HCT116 (cell line): ENCODE results near the gene PTPN21. TPM values are rescaled to one million over a fixed set of nuclear protein-coding genes. Genes with fewer than 3 reads are reported as not detected.

Source experiments
- ATAC-seq: fragments of 200-7000 bp; cut with Tn5 transposase; 2 replicates; pipeline ENCODE4 v1.9.1; 2020; ENCODE audit warnings: mild to moderate bottlenecking, moderate library complexity
- BruUV-seq: library from RNA; stranded (reverse); fragments of 400-500 nt; replicated peaks from 2 replicates; lab custom pipeline; 2021; lab: Mats Ljungman, UMichigan
- CTCF ChIA-PET: fragments of 300-600 bp; sonication (Branson Sonifier 250); formaldehyde crosslinking; loops from one replicate; lab custom pipeline; 2021; ENCODE audit warnings: antibody characterized with exemption; lab: Charles Lee
- POLR2A ChIA-PET: fragments of 300-600, 350-600 bp; sonication (Branson Sonifier 250); formaldehyde crosslinking; loops from one replicate; lab custom pipeline; 2021; ENCODE audit warnings: antibody characterized with exemption; lab: Charles Lee
- RAD21 ChIA-PET, 2 experiments: fragments of 300-600 bp; sonication (Branson Sonifier 250); formaldehyde crosslinking; loops; one replicate each; lab custom pipeline; 2023; ENCODE audit warnings: low total read pairs in 2 of 2; ENCODE audit not compliant: uncharacterized antibody in 2 of 2, unreplicated experiment in 2 of 2, low non-redundant PET in 1 of 2; lab: Charles Lee
- DNase-seq: peaks from one replicate; pipeline ENCODE4 v3.0.0-alpha.2; 2010; ENCODE audit warnings: low read depth, low spot score
- H2AFZ ChIP-seq: fragments of 200-600 bp; shearing (Covaris generic), sonication (generic); 2 replicates; pipeline ENCODE4 v1.6.1; 2017; ENCODE audit warnings: low read depth, mixed run types, mixed read lengths, antibody characterized with exemption, low read length; ENCODE audit not compliant: poor library complexity, severe bottlenecking
- H3K27ac ChIP-seq: 2 replicates; pipeline ENCODE4 v1.5.1; 2012; ENCODE audit warnings: low read depth, low read length
- H3K27me3 ChIP-seq: fragments of 200-600 bp; sonication (generic); 2 replicates; pipeline ENCODE4 v1.6.1; 2016; ENCODE audit warnings: mixed run types, low read length, mixed read lengths; ENCODE audit not compliant: insufficient read depth
- H3K36me3 ChIP-seq, 2 experiments: fragments of 200-500 bp in 1 of 2; fragments of 200-600 bp in 1 of 2; sonication (Bioruptor generic) in 1 of 2; sonication (generic) in 1 of 2; 2 replicates each; pipeline versions ENCODE4 v1.5.1 to v1.6.1; 2014 to 2016; ENCODE audit warnings: low read length in 2 of 2, inconsistent platforms in 1 of 2, mixed read lengths in 1 of 2, mixed run types in 1 of 2; ENCODE audit not compliant: insufficient read depth in 2 of 2, control insufficient read depth in 1 of 2
- H3K4me1 ChIP-seq, 2 experiments: fragments of 200-600 bp in 1 of 2; sonication (generic) in 1 of 2; 2 replicates each; pipeline versions ENCODE4 v1.5.1 to v1.6.1; 2012 to 2017; ENCODE audit warnings: low read length in 2 of 2, inconsistent platforms in 1 of 2, mild to moderate bottlenecking in 1 of 2, mixed read lengths in 1 of 2, mixed run types in 1 of 2, moderate library complexity in 1 of 2; ENCODE audit not compliant: insufficient read depth in 2 of 2, control insufficient read depth in 1 of 2
- H3K4me2 ChIP-seq: fragments of 200-600 bp; sonication (generic); 2 replicates; pipeline ENCODE4 v1.6.1; 2017; ENCODE audit warnings: mixed run types, low read length, mixed read lengths
- H3K4me3 ChIP-seq, 2 experiments: fragments of 200-600 bp in 1 of 2; sonication (generic) in 1 of 2; replicated peaks in 1 of 2; 2 replicates each; pipeline ENCODE4 v1.5.1; 2011 to 2016; ENCODE audit warnings: low read length in 2 of 2, control low read depth in 1 of 2, low read depth in 1 of 2, mild to moderate bottlenecking in 1 of 2, mixed read lengths in 1 of 2, mixed run types in 1 of 2
- H3K79me2 ChIP-seq: fragments of 200-600 bp; sonication (generic); 2 replicates; pipeline ENCODE4 v1.6.1; 2017; ENCODE audit warnings: mild to moderate bottlenecking, mixed run types, low read length, moderate library complexity, mixed read lengths; ENCODE audit not compliant: insufficient read depth
- H3K9ac ChIP-seq: fragments of 200-600 bp; sonication (generic); 2 replicates; pipeline ENCODE4 v1.6.1; 2016; ENCODE audit warnings: low read length, mixed read lengths
- H3K9me2 ChIP-seq: fragments of 200-600 bp; sonication (generic), shearing (Covaris generic); 2 replicates; pipeline ENCODE4 v1.6.1; 2017; ENCODE audit warnings: mixed run types, mild to moderate bottlenecking, moderate library complexity; ENCODE audit not compliant: insufficient read depth
- H3K9me3 ChIP-seq, 2 experiments: fragments of 200-500 bp in 1 of 2; fragments of 200-600 bp in 1 of 2; sonication (Bioruptor generic) in 1 of 2; sonication (generic) in 1 of 2; 2 replicates each; pipeline ENCODE4 v1.6.1; 2014 to 2017; ENCODE audit warnings: low read length in 2 of 2, mixed read lengths in 2 of 2, inconsistent platforms in 1 of 2, low read depth in 1 of 2, mild to moderate bottlenecking in 1 of 2, mixed run types in 1 of 2, moderate library complexity in 1 of 2; ENCODE audit not compliant: control insufficient read depth in 1 of 2, insufficient read depth in 1 of 2
- H4K20me1 ChIP-seq: fragments of 200-600 bp; sonication (generic), shearing (Covaris generic); 2 replicates; pipeline ENCODE4 v1.6.1; 2017; ENCODE audit warnings: mixed run types, mild to moderate bottlenecking, moderate library complexity; ENCODE audit not compliant: insufficient read depth
- CBX3 ChIP-seq: IDR thresholded peaks from 2 replicates; pipeline ENCODE4 v1.6.1; 2012; ENCODE audit warnings: low read depth
- CEBPB ChIP-seq: IDR thresholded peaks from 2 replicates; pipeline ENCODE4 v1.6.1; 2012; ENCODE audit warnings: low read depth
- EGR1 ChIP-seq: IDR thresholded peaks from 2 replicates; pipeline ENCODE4 v1.6.1; 2012; ENCODE audit warnings: low read depth
- EZH2phosphoT487 ChIP-seq: fragments of 200-600 bp; IDR thresholded peaks from 2 replicates; pipeline ENCODE4 v1.6.1; 2018; ENCODE audit warnings: antibody characterized with exemption, borderline replicate concordance
- FOSL1 ChIP-seq: IDR thresholded peaks from 2 replicates; pipeline ENCODE4 v1.6.1; 2012; ENCODE audit warnings: low read depth
- JUND ChIP-seq: IDR thresholded peaks from 2 replicates; pipeline ENCODE4 v1.6.1; 2012
- POLR2A ChIP-seq: IDR thresholded peaks from 2 replicates; pipeline ENCODE4 v1.7.0; 2011; ENCODE audit warnings: borderline replicate concordance; ENCODE audit not compliant: insufficient read depth, insufficient read length; ENCODE audit errors: extremely low read depth
- RAD21 ChIP-seq: IDR thresholded peaks from 2 replicates; pipeline ENCODE4 v1.6.1; 2012; ENCODE audit warnings: low read depth, mild to moderate bottlenecking
- SIN3A ChIP-seq: IDR thresholded peaks from 2 replicates; pipeline ENCODE4 v1.6.1; 2012; ENCODE audit warnings: low read depth
- SP1 ChIP-seq: IDR thresholded peaks from 2 replicates; pipeline ENCODE4 v1.6.1; 2012; ENCODE audit warnings: low read depth
- TCF7L2 ChIP-seq: IDR thresholded peaks from 2 replicates; pipeline ENCODE4 v1.7.0; 2011; ENCODE audit warnings: borderline replicate concordance, inconsistent platforms; ENCODE audit not compliant: insufficient read depth, insufficient read length; ENCODE audit errors: extremely low read depth
- intact Hi-C: fragments of 100-400 bp; cut with micrococcal nuclease; formaldehyde crosslinking; loops from 2 replicates; pipeline ENCODE4 v1.10.0; 2022
- total RNA-seq: library from RNA; stranded (reverse); gene quantifications from one replicate; pipeline ENCODE4 v1.2.1, GENCODE V29; 2021; ENCODE audit not compliant: unreplicated experiment
- TF ChIP-seq, protein P1 (sequence below): IDR thresholded peaks from 2 replicates; pipeline ENCODE4 v1.6.1; 2012
- TF ChIP-seq, protein P2 (sequence below): IDR thresholded peaks from 2 replicates; pipeline ENCODE4 v1.6.1; 2012; ENCODE audit warnings: low read depth

PTPN21 gene
- total RNA-seq, 1 experiment from 2014 or later: 7.6 TPM

DNA sequence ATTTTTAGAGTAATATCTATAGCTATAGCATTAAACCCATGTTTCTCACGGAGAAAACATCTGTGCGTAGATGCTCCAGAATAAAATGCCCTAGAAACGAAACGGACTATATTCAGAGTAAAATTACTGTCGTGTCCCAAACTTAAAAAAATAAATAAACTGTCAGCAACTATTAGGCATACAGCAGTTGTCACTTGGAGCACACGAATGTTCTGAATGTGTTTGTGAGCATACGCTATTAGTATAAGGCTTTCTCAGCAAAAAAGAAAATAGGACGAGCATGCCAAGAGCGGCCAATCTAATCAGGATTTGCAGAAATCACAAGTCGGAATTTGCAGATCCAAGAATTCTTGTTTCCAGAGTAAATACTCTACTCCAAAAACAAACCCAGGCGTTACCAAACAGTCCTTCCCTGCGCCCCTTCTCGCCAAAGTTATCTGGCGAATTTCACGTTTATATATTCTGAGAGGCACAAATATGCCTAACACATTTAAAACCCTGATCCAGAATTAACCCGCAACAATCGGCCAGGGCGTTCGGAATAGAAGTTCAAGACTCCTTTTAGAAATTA is 836 bp downstream of the PTPN21 start:
- Histone ChIP-seq H2AFZ (peak overlapping the region; percentile 19), H3K27ac (no peak overlapping the region; the same call in 1 of the 2 replicates), H3K9me3 (no peaks in the 10 kb centered on the region), H3K9ac (peak overlapping the region; percentile 54), H3K4me3 (peak overlapping the region; percentile 66 to 80), H3K9me2 (no peaks in the 10 kb centered on the region), H3K36me3 (peaks cover 0 to under 1% of the 10 kb centered on the region in 2 experiments; a peak in 1 of 4 replicates), H3K4me2 (peak overlapping the region; percentile 74), H4K20me1 (no peaks in the 10 kb centered on the region)
- no peak for DNase-seq
- intact Hi-C loops: no loop called here
- BruUV-seq: TSS peak; percentile 67
- POLR2A ChIA-PET: no interaction called here
- RAD21 ChIA-PET: no interaction called here
- no peak for ATAC-seq
- CTCF ChIA-PET: no interaction called here
- TF ChIP-seq EZH2phosphoT487 (no peak), SP1 (no peak), CEBPB (no peak), JUND (no peak), SIN3A (no peak), POLR2A (no peak), CBX3 (no peak)
- TF ChIP-seq, all 23 proteins: peak for 0
- Histone ChIP-seq H3K4me1 (peaks cover 5 to 25% of the 10 kb centered on the region in 2 experiments), H3K27me3 (no peaks in the 10 kb centered on the region), H3K79me2 (peaks cover 7% of the 10 kb centered on the region; the same call in 1 of the 2 replicates)

- Histone ChIP-seq H3K27me3 (no peaks in the 10 kb centered on the region), H3K9me3 (no peaks in the 10 kb centered on the region), H3K79me2 (peaks cover 7% of the 10 kb centered on the region; the same call in 1 of the 2 replicates), H3K4me3 (no peak overlapping the region), H3K9ac (no peak overlapping the region), H3K27ac (no peak overlapping the region), H3K9me2 (no peaks in the 10 kb centered on the region), H4K20me1 (no peaks in the 10 kb centered on the region), H3K4me1 (peaks cover 5 to 25% of the 10 kb centered on the region in 2 experiments), H3K36me3 (peaks cover 0 to 7% of the 10 kb centered on the region in 2 experiments; a peak in 1 of 4 replicates), H2AFZ (no peak overlapping the region), H3K4me2 (no peak overlapping the region)
- ATAC-seq: no peak
- TF ChIP-seq, protein P1, sequence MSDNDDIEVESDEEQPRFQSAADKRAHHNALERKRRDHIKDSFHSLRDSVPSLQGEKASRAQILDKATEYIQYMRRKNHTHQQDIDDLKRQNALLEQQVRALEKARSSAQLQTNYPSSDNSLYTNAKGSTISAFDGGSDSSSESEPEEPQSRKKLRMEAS: no peak
- no peak for TF ChIP-seq FOSL1
- no peak for TF ChIP-seq EGR1
- no peak for TF ChIP-seq TCF7L2
- TF ChIP-seq, protein P2, sequence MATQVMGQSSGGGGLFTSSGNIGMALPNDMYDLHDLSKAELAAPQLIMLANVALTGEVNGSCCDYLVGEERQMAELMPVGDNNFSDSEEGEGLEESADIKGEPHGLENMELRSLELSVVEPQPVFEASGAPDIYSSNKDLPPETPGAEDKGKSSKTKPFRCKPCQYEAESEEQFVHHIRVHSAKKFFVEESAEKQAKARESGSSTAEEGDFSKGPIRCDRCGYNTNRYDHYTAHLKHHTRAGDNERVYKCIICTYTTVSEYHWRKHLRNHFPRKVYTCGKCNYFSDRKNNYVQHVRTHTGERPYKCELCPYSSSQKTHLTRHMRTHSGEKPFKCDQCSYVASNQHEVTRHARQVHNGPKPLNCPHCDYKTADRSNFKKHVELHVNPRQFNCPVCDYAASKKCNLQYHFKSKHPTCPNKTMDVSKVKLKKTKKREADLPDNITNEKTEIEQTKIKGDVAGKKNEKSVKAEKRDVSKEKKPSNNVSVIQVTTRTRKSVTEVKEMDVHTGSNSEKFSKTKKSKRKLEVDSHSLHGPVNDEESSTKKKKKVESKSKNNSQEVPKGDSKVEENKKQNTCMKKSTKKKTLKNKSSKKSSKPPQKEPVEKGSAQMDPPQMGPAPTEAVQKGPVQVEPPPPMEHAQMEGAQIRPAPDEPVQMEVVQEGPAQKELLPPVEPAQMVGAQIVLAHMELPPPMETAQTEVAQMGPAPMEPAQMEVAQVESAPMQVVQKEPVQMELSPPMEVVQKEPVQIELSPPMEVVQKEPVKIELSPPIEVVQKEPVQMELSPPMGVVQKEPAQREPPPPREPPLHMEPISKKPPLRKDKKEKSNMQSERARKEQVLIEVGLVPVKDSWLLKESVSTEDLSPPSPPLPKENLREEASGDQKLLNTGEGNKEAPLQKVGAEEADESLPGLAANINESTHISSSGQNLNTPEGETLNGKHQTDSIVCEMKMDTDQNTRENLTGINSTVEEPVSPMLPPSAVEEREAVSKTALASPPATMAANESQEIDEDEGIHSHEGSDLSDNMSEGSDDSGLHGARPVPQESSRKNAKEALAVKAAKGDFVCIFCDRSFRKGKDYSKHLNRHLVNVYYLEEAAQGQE: no peak
- no peak for TF ChIP-seq RAD21
- CTCF ChIA-PET: no interaction called here
- no TSS peak for BruUV-seq
- POLR2A ChIA-PET: no interaction called here
- intact Hi-C loops: no loop called here
- DNase-seq: no peak
- RAD21 ChIA-PET: no interaction called here
Measured at GRCh38 chr14:88552876-88553275, 1.9 kb downstream of the PTPN21 start.
